ENCODE measurements around the gene YPEL1.
A peak's percentile ranks its signal among the peaks of the same experiment; 100 is the strongest.
"Not testable (repeated sequence)": the region's sequence is repeated elsewhere in the genome, so short reads cannot be mapped to it uniquely, and the experiment has no call there.

The YPEL1 gene

DNA sequence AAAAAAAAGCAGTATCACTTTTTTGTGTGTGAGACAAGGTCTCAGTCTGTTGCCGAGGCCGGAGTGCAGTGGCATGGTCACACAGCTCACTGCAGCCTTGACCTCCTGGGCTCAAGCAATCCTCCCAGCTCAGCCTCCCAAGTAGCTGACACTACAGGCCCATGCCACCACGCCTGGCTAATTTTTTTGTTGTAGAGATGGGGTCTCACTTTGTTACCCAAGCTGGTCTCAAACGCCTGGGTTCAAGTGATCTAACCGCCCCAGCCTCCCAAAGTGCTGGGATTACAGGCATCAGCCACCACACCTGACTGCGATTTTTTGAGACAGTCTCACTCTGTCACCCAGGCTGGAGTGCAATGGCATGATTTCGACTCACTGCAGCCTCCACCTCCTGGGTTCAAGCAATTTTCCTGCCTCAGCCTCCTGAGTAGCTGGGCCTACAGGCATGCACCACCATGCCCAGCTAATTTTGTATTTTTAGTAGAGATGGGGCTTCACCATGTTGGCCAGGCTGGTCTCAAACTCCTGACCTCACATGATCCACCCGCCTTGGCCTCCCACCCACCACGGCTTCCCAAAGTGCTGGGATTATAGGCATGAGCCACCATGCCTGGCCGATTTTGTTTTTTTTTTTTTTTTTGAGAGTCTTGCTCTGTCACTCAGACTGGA lies 15.3 kb downstream of the YPEL1 start:
- not testable (repeated sequence) for DNase-seq

DNA sequence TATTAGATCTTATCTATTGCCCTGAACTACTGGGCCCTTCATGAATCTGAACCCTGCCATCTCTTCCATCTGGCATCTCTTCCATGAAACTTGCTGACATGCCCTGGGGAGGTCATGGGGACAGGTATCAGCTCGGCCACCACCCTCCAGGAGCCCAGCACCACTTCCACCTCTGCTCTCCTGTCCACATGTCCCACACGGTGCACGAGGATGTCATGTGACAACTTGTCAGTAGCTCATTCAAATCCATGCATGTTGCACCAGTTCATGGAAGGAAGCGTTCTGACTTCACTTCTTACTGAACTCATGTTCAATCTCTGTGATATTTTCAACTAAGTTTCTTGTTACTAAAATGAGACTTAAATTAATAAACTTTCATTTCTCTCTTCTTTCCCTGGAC lies 16.6 kb downstream of the YPEL1 start:
- no peak for DNase-seq

DNA sequence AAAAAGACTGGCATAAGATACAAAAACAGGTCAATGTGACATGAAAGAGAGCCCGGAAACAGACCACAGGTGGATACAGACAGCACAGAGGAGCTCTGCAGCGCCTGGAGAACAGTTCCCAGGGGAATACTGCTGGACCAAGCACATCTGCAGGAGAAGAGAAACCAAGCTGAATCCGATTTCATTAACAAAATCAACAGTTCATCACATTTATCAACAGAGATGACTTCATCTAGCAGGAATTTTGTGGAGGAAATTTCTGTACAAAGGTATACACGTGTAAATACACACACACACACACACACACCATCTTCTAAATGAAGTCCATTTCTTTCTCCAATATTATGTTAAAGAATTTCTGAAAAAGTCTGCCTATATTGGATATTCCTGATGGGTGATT lies 17.1 kb downstream of the YPEL1 start:
- DNase-seq = no peak

DNA sequence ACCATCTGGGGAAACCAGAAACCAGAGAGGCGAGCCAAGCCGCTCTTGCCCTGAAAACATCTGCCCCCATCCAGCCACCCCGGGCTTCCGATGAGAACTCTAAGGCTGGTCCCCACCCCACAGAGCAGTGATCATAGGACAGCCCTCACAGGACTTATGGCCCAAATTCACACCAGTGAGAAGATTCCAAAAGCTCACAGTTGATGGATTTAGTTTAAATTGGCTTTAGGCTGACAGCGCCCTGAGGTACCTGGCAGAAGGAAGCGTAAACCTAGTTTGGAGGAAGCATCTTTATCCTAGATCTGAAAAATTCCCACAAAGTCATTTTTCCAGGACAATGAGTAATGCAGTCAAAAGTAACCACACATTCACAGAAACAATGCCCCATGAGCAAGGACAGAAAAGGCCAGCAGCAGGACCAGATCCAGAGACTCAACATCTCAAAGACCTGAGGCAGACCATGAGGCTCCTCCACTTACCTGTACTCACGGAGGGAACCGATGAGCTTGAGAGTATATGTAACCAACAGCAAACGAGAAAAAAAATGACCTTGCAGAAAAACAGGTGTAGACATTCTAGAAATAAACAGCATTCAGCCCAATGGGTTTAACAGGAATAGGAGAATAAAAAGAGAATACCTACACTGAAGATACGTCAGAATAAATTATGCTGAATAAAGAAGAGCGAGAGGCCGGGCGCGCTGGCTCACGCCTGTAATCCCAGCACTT lies 19.0 kb downstream of the YPEL1 start:
- DNase-seq = not testable (repeated sequence)

DNA sequence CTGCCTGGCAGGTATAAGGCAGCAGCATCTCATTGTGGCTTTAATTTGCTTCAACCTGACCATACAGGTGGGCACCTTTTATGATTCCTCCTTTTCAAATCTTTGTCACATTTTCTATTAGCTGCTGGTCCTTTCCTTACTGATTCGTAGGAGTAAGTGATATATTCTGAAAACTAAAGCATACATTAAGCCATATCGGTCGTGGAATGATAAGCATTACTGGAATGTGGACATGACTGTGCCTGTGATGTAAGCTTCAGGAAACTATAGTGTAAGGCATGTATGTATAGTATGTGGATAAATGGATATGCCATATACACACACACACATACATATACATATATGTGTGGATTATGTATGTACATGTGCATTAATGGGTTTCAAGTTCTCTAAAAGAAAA lies 20.8 kb downstream of the YPEL1 start:
- no peak for DNase-seq

DNA sequence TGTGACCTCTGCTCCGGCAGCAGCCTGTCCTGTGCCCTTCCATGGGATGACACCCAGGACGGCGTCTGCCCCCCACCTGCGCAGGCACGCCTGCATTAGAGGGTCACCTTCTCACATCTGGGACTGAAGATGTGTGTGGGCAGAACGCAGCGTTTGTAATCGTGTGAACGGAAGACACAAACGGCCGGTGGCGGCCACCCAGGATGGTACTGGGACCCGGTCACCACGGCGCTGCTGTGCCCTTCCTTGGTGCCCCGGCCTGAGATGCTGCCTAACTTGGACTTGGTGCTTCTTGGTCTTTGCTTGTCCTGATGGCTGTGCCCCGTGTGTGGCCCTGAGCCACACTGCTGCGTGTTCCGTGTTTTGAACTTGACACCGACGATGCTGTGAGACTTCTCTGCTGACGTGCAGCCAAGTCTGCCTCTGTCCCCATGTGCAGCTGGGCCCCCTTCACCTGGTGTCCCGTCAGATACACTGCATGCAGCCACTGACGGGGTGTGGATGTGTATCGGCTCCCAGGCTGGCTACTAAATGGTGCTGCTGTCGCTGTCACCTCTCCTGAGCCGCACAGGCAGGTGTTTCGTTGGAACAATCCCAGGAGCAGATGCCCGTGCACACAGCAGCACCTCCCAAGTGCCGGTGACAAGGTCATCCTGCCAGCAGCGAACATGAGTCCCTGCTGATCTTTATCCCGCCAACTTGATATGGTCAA lies 21.4 kb downstream of the YPEL1 start:
- no peak for DNase-seq

DNA sequence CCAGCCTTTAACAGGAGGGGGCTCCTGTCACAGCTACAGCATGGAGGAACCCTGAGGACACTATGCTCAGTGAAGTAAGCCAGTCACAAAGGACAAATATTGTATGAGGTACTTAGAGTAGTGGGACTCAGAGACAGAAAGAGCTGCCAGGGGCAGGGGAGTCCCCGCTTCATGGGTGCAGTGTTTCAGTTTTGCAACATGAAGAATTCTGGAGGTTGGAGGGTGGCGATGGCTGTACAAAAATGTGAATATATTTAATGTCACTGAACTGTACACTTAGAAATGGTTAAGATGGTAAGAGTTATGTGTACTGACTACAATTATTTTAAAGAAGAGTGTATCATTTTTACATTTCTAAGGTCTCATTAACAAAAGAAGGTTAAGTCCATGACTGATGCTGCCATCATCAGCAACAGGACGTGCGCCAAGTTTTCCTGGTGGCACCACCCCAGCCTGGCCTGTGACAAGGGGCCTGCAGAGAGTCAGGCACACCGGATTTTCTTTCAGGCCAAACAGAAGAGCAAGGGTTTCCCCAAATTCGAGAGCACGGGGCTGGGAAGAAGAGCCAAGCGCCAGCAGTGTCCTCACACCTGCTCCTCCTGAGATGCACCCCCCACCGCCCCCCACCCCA lies 22.1 kb downstream of the YPEL1 start:
- DNase-seq = no peak

DNA sequence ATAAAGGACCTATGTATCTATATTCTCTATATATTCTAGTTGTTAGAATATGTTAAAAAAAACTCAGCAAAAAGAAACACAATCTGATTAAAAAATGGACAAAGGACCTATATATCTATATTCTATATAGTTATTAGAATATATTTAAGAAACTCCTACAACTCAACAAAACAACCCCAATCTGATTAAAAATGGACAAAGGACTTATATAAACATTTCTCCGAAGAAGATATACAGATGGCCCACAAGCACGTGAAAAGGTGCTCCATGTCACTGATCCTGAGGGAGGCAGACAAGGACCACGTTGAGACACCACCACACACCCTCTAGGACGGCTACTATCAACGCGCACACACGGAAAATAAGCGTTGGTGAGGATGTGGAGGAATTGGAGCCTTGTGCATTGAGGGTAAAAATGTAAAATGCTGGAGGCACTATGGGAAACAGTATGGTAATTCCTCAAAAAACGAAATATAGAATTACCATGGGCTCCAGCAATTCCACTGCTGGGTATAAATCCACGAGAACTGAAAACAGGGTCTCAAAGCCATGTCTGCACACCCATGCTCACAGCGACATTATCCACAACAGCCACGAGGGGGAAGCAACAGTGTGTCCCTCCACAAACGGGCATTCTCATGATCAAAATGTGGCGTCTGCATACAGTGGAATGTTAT lies 22.7 kb downstream of the YPEL1 start:
- DNase-seq = peak; percentile 91

DNA sequence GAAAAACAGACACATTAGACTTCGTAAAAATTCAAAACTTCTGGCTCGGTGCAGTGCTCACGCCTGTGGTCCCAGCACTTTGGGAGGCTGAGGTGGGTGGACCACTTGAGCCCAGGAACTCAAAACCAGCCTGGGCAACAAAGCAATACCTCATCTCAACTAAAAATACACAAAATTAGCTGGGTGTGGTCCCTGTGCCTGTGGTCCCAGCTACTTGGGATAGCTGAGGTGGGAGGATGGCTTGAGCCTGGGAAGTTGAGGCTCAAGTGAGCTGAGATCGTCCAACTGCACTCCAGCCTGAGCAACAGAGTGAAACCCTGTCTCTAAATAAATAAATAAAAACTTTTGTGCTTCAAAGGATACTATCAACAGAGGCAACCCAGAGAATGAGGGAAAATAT lies 23.7 kb downstream of the YPEL1 start:
- no peak for DNase-seq

DNA sequence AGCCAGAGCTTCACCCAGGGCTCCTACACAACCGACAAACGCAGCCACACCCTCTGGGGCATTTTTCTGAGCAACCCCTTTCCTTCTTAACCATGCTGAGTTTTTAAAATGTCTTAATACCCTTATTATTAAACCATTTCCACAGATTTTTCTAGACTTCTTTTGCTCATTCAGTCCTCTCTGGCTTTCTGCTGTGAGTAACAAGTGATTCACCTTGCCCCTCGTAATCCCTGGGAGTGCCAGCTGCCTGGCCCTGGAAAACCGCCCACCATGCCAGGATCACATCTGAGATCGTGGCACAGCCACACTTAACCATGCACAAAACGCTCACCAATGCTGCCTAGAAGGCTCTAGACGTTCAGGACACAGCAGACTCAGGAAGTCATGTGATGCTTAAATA lies 25.4 kb downstream of the YPEL1 start:
- no peak for DNase-seq

DNA sequence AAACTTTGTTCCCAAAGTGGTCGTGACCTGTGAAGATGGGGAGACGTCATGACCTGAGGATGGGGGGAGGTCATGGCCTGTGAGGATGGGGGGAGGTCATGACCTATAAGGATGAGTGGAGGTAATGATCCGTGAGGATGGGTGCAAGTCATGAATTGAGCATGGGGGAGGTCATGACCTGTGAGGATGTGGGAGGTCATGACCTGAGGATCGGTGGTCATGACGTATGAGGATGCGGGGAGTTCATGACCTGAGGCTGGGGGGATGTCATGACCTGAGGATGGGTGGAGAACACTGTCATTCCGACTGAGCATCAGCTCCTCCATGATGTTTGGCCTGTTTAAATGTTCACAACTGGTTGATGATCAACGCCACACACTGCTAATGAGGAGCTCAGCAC lies 25.9 kb downstream of the YPEL1 start:
- DNase-seq = no peak

DNA sequence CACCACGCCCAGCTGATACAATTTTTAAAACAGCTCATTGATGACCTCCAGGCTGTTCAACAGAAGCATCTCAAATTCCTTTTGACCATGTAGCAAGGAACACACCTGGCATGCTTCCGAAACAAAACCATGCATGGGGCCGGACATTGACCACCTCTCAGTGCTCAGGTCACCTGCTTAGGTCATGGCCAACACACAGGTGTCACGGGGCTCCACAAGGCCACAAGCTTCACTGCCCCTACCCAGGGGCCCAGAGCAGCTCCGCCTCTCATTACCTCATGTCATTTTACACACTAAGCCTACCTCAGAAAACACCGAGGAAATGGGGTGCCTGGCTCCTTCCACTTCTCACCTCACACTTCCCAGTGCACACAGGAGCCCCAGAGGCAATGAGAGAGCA lies 26.6 kb downstream of the YPEL1 start:
- no peak for DNase-seq

DNA sequence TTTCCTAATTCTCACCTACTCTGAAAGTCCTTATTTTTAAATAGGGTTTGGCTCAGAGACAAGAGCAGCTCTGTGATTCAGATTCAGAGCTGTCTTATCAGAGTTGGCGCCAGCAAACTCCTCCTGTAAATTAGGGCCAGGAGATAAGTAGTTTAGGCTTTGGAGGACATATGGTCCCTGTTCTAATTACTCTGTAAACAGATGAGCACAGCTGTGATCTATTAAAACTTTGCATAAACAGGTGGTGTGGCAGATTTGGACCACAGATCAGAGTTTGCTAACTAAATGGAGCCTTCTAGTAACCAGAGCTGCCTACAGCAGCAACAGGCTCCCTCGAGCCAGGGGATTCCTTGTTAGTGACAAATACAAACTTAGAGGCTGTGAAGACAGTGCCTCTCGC lies 27.9 kb downstream of the YPEL1 start:
- peak; percentile 98 for DNase-seq

DNA sequence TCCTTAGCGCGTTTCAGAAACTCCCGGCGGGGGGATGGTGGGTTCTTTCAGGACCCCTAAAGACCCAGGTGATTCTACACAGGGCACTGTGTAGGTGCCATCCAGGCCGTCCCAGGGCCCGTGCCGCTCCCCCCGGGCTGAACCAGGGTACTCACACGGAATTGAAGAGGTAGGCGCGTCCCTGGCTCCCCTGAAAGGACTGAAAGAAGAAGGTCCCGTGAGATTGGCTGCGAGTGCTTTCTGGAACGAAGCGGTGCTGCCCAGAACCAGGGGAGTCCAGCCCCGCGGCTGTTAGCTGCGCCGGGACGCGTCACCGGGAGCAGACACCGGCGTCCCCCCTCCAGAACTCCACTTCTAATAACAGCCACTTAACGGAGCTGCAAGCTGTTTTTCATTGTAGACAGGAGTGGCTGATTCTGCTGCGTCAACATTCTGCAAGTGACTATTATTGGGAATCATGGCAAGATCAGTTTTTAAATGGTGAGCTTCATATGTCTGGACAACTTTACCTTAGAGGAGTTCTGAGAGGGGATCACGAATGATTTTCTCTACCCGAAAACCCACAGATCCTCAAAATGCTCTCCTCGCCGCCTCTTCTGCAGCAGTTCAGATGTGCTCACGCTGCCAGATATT lies 31.8 kb downstream of the YPEL1 start:
- DNase-seq = no peak

DNA sequence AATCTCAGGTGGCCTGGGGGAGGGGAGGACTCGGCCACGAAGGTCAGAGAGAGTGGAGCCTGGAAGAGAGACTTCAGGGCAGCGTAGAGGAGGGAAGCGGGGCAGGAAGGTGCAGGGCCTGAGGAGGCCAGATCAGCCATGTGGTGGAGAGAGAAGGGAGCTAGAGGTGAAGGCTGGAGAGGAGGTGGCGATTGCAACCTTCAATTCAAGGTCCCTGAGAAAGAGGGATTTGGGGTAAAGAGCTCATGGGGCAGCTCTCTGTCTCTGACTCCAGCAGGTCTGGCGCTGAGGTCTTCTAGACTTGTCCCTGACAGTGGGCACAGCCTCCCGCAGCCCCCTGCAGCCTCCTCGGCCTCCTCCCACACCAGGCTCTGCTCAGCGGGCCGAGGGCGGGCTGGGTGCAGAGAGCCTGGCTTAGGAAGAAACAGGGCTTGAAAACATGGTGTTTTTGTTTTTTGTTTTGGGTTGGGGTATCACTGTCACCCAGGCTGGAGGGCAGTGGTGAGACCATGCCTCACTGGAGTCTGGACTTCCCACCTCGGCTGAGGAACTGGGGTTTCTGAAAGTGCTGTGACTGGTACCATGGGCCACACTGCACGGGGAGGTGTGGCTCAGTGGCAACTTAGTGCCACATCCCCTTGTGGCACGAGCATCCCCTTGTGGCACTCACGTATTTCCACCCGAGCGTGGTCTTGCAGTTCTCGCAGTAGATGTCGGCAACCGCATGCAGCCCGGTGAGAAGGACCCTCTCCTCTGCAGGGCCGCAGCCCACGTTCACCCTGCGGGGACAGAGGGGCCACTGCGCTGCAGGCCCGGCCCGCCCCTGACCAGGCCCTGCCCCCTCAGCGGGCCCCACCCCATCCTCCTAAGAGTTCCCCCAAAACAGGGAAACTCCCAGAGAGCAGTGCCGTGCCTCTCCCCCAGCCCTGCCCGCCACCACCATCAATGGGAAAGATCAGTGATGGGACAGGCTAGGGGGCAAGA lies 32.6 kb downstream of the YPEL1 start:
- no peak for DNase-seq

DNA sequence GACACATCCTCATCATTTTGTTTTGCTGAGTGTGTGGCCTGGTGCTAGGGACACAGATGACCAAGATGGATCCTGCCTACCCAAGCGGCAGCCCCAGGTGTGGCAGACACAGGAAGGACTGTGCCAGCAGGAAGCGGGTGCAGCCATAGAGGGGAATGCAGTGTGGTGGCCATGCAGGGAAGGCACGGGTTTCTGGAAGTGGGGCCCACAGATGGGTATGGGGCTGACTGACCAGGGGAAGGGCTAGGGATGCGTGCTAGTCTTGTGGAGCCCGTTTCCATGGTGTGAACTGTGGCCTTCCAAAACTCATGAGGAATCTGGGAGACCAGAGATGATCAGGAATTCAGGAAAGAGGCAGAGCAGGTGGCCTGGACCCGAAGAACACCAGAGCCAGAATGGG lies 33.5 kb downstream of the YPEL1 start:
- DNase-seq = no peak

DNA sequence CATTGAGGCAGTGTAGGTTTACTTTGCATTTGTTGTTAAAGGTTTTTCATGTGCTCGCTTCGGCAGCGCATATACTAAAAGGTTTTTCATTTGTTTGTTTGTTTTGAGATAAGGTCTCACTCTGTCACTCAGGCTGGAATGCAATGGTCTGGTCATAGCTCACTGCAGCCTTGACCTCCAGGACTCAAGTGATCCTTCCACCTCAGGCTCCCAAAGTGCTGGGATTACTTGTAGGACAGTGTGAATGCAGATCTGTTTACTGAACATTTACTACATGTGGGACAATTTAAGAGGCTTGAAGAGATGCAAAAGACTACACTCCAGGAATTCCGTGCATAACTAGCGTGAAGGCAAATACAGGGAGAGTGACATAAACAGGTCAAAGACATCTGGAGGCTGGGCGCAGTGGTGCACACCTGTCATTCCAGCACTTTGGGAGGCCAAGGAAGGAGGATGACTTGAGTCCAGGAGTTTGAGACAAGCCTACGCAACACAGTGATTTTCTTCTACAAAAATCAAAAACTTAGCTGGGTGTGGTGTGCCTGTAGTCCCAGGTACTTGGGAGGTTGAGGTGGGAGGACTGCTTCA lies 34.1 kb downstream of the YPEL1 start:
- DNase-seq = no peak

DNA sequence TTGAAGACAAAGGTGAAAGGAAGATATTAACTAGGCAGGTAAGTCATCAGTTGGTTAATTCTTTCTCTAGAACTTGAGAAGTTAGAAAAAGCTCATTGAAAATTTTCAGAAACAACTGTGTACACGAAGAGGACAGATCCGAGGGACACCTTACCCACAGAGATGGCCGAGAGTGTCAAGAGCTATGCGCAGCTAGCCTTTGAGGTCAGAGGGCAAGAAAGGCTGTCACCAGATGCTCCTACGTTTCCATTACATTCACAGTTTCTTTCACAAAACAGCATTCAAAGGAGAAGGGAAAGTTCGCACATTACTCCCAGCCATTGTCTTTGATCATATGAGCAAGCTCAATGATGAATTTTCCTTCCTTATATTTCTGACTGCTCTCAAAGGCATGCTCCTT lies 34.8 kb downstream of the YPEL1 start:
- DNase-seq = no peak

DNA sequence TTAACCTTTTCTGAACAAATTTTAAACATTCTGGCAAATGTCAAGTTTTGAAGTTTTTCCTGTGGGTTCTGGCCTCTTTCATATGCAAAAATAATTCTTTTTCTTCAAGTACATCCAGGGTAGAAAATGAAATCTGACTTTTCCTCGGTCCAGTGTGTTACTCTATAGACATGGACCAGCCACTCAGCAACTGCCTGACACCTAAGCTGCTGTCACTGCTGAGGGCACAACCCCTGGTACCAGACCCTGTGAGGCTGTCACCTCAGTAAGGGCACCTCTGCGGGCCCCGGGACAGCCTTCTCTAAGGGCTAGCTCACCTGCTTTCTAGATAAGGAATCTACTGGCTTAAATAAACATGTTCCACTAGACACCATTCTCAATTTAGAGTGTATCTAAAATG lies 36.0 kb downstream of the YPEL1 start:
- DNase-seq = no peak

DNA sequence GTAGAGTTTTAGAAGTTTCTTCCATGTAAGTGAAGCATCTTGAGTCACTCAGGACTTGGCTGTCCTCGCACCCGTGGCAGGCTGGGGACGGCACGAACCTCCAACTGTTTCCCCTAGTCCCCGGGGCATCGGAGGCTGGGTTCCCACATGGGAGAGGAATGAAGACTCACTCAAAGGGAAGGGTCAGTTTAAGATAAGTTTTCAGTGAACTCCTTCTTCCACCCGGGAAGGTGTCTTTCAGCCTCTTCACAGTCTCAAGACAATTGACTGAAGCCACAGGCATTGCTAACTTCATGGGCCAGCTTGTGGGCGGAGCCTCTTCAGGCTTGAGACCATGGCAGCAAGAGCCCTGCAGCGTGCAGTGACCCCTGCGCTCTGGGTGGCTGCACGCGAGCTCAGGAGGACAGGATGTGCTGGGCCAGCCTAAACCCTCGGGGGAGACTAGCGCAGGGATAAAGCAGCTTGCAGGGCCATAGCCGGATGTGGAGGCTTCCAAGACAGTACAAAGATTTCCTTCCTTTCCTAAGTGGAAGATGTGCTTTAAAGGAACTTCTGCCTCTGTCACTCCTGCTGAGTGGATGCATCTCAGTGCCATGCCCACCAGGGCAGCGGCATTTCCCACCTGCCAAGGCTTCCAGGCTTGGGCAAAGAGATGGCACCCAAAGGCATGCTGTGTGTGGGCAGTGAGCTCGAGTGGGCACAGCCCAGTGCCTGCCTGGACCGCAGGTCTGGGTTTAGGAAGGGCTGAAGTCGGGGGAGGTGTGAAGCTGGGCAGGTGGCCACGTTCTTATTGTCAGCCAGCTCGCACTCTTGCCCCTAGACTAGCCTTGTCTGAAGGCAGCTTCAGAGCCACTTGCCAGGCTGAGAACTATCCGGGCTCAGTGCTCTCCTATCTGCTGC lies 36.9 kb downstream of the YPEL1 start:
- DNase-seq = no peak
